Fibroblast of mammary gland (primary cell): ENCODE results near the gene DUSP16.
A peak's percentile ranks its signal among the peaks of the same experiment; 100 is the strongest.
"Not testable (repeated sequence)": the region's sequence is repeated elsewhere in the genome, so short reads cannot be mapped to it uniquely, and the experiment has no call there.

Experiments
- DNase-seq: peaks from one replicate; pipeline ENCODE4 v3.0.0-alpha.2; 2010; ENCODE audit warnings: low read depth
- H3K4me3 ChIP-seq: 2 replicates; pipeline ENCODE4 v1.5.1; 2011; ENCODE audit warnings: low read depth, mild to moderate bottlenecking, low read length, moderate library complexity; ENCODE audit not compliant: control insufficient read depth
- CTCF ChIP-seq: conservative IDR thresholded peaks from 2 replicates; pipeline ENCODE4 v1.5.1; 2011; ENCODE audit warnings: low read depth, low read length, inconsistent platforms; ENCODE audit not compliant: control insufficient read depth, insufficient read depth

The DUSP16 gene

DNA sequence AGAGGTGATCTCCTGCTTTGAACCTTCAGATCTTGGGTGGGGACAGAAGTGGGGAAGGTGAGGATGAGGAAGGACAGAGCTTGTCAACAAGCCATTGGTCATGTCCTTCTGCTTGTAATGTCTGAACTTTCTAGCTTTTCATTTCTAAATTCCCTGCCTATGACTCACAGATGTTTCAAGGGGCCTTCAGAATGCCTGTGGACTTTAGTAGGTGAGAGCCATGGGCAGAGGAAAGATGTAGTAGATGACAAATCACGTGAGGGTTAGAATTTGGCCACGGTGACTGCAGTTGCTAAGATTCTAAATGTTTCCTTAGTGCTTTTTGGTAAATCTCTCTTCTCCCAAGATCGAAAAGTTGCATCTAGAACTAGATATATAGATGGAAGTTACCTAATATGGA lies 30.3 kb upstream of the DUSP16 start:
- no peak overlapping the region for H3K4me3 ChIP-seq
- TF ChIP-seq CTCF: no peak
- DNase-seq: peak; percentile 27

DNA sequence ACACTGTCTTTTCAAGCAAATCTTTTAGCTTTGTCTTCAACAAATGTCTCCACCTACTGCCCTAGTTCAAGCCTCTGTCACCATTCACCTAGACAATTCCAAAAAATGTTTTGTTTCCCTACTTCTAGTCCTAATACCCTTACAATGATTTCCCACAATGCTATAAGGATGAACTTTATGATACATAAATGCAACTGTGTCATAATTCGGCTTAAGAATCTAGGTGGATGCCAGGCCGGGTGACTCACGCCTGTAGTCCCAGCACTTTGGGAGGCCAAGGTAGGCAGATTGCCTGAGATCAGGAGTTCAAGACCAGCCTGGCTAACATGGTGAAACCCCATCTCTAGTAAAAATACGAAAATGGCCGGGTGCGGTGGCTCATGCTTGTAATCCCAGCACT lies 28.3 kb upstream of the DUSP16 start:
- TF ChIP-seq CTCF: no peak
- H3K4me3 ChIP-seq: no peak overlapping the region
- DNase-seq: no peak

DNA sequence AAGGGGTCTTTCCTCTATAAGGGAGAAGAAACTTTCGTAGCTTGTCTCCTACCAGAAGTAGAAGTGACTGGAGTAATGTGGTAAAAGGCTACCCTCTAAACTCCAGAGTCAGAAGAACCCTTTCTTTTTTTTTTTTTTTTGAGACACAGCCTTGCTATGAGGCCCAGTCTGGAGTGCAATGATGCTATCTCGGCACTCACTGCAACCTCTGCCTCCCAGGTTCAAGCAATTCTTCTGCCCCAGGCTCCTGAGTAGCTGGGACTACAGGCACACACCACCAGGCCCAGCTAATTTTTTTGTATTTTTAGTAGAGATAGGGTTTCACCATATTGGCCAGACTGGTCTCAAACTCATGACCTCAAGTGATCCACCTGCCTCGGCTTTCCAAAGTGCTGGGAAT lies 25.8 kb upstream of the DUSP16 start:
- not testable (repeated sequence) for H3K4me3 ChIP-seq, DNase-seq

DNA sequence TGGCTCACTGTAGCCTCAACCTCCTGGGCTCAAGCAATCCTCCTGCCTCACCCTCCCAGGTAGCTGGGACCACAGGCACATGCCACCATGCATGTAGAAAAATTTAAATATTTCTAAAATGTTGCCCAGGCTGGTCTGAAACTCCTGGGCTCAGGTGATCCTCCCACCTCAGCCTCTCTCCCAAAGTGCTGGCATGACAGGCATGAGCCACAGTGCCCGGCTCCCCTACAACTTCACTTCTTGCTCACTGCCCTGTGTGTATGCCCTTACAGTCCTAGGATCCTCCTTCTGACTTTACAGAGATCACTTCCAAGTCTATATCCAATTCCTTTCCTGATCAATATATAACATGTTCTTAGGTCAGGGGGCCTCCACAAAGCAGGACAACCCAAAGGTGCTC lies 25.2 kb upstream of the DUSP16 start:
- H3K4me3 ChIP-seq: no peak overlapping the region
- TF ChIP-seq CTCF: no peak
- DNase-seq: no peak

GRCh38 chr12:12586879-12587675 lies 24.4 kb upstream of the DUSP16 start:
- no peak overlapping the region for H3K4me3 ChIP-seq
- TF ChIP-seq CTCF: no peak
- DNase-seq: no peak

DNA sequence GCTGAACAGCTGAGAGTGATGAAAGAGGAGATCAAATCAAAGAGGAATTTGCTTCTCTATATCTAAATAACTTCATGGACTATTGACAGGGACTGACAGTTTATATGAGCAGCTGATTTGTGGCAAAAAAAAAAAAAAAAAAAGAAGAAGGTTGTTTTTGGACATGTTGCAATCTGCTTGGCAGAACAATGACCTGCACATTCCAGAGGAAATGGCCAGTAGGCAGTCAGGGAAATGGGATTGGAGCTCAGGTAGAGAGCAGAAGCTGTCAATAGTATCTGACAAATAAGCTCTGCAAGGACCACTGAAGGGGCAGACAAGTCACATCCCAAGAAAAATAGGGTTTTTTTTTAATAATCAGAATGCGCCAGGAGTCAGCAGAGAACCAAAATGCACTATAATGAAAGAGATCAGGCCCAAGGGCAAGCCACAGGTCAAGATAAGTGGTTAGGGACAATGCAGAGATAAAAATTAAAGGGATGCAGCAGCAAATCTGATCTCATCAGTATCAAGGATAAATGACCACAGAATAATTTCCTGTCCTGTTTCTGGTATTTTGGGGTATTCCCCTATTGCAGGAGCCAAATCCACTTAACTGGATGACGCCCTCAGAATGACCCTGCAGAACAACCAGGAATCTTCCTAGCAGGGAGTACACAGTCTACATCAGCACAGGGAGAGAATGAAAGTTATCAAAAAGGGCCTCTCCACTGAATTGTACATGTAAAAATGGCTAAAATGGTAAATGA lies 22.6 kb upstream of the DUSP16 start:
- TF ChIP-seq CTCF: no peak
- peak; percentile 6 for DNase-seq
- no peak overlapping the region for H3K4me3 ChIP-seq

- no peak overlapping the region for H3K4me3 ChIP-seq
- no peak for DNase-seq
- TF ChIP-seq CTCF: no peak
Observed at GRCh38 chr12:12583510-12584178, 21.0 kb upstream of the DUSP16 start.
